HCT116 (cell line): ENCODE results near the gene SHROOM3.

Experiments
- CEBPB ChIP-seq: IDR thresholded peaks from 2 replicates; pipeline ENCODE4 v1.6.1; 2012; ENCODE audit warnings: low read depth
- CTCF ChIP-seq, 3 experiments: fragments of 200-600 bp in 1 of 3; sonication (generic) in 1 of 3; IDR thresholded peaks in 2 of 3; conservative IDR thresholded peaks in 1 of 3; 2 replicates each; pipeline ENCODE4 v1.5.1; 2012 to 2017; ENCODE audit warnings: low read depth in 2 of 3, low read length in 2 of 3, antibody characterized with exemption in 1 of 3, borderline replicate concordance in 1 of 3, control low read depth in 1 of 3, mild to moderate bottlenecking in 1 of 3, mixed read lengths in 1 of 3, mixed run types in 1 of 3, moderate library complexity in 1 of 3; ENCODE audit not compliant: insufficient read depth in 1 of 3
- EZH2 ChIP-seq: fragments of 200-600 bp; sonication (generic); IDR thresholded peaks from 2 replicates; pipeline ENCODE4 v1.6.1; 2017; ENCODE audit warnings: antibody characterized with exemption, mixed run types
- EZH2phosphoT487 ChIP-seq: fragments of 200-600 bp; IDR thresholded peaks from 2 replicates; pipeline ENCODE4 v1.6.1; 2018; ENCODE audit warnings: antibody characterized with exemption, borderline replicate concordance
- FOSL1 ChIP-seq: IDR thresholded peaks from 2 replicates; pipeline ENCODE4 v1.6.1; 2012; ENCODE audit warnings: low read depth
- JUND ChIP-seq: IDR thresholded peaks from 2 replicates; pipeline ENCODE4 v1.6.1; 2012
- MAX ChIP-seq: IDR thresholded peaks from 2 replicates; pipeline ENCODE4 v1.6.1; 2012
- POLR2A ChIP-seq: IDR thresholded peaks from 2 replicates; pipeline ENCODE4 v1.7.0; 2011; ENCODE audit warnings: borderline replicate concordance; ENCODE audit not compliant: insufficient read depth, insufficient read length; ENCODE audit errors: extremely low read depth
- POLR2AphosphoS5 ChIP-seq: IDR thresholded peaks from 2 replicates; pipeline ENCODE4 v1.6.1; 2011; ENCODE audit warnings: mild to moderate bottlenecking, low read depth, low read length, moderate library complexity
- RAD21 ChIP-seq: IDR thresholded peaks from 2 replicates; pipeline ENCODE4 v1.6.1; 2012; ENCODE audit warnings: low read depth, mild to moderate bottlenecking
- SP1 ChIP-seq: IDR thresholded peaks from 2 replicates; pipeline ENCODE4 v1.6.1; 2012; ENCODE audit warnings: low read depth
- YY1 ChIP-seq: IDR thresholded peaks from 2 replicates; pipeline ENCODE4 v1.6.1; 2011; ENCODE audit warnings: low read length, low read depth, moderate library complexity, mild to moderate bottlenecking; ENCODE audit not compliant: insufficient replicate concordance; ENCODE audit errors: extremely low read depth
- TF ChIP-seq, protein P1 (sequence below): IDR thresholded peaks from 2 replicates; pipeline ENCODE4 v1.6.1; 2011; ENCODE audit warnings: mild to moderate bottlenecking, low read length, moderate library complexity; ENCODE audit not compliant: insufficient replicate concordance; ENCODE audit errors: extremely low read depth
- TF ChIP-seq, protein P2 (sequence below): IDR thresholded peaks from 2 replicates; pipeline ENCODE4 v1.6.1; 2012; ENCODE audit warnings: low read depth

- TF ChIP-seq CEBPB (no peak), EZH2phosphoT487 (no peak), CTCF (IDR thresholded peaks at IDR 0.05 in 2 of 3, conservative IDR thresholded peaks at IDR 0.05 in 1 of 3; ENCODE audit: borderline replicate concordance in 1 of 3, insufficient read depth in 1 of 3, low read depth in 2 of 3, low read length in 2 of 3) (no peak), POLR2AphosphoS5 (peak; percentile 58; the same call in 1 of the 2 replicates), MAX (no peak), POLR2A (no peak), EZH2 (no peak), YY1 (no peak), SP1 (no peak; the same call in 1 of the 2 replicates), FOSL1 (no peak), JUND (no peak), RAD21 (no peak)
- TF ChIP-seq, protein P1, sequence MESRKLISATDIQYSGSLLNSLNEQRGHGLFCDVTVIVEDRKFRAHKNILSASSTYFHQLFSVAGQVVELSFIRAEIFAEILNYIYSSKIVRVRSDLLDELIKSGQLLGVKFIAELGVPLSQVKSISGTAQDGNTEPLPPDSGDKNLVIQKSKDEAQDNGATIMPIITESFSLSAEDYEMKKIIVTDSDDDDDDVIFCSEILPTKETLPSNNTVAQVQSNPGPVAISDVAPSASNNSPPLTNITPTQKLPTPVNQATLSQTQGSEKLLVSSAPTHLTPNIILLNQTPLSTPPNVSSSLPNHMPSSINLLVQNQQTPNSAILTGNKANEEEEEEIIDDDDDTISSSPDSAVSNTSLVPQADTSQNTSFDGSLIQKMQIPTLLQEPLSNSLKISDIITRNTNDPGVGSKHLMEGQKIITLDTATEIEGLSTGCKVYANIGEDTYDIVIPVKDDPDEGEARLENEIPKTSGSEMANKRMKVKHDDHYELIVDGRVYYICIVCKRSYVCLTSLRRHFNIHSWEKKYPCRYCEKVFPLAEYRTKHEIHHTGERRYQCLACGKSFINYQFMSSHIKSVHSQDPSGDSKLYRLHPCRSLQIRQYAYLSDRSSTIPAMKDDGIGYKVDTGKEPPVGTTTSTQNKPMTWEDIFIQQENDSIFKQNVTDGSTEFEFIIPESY: no peak
- TF ChIP-seq, protein P2, sequence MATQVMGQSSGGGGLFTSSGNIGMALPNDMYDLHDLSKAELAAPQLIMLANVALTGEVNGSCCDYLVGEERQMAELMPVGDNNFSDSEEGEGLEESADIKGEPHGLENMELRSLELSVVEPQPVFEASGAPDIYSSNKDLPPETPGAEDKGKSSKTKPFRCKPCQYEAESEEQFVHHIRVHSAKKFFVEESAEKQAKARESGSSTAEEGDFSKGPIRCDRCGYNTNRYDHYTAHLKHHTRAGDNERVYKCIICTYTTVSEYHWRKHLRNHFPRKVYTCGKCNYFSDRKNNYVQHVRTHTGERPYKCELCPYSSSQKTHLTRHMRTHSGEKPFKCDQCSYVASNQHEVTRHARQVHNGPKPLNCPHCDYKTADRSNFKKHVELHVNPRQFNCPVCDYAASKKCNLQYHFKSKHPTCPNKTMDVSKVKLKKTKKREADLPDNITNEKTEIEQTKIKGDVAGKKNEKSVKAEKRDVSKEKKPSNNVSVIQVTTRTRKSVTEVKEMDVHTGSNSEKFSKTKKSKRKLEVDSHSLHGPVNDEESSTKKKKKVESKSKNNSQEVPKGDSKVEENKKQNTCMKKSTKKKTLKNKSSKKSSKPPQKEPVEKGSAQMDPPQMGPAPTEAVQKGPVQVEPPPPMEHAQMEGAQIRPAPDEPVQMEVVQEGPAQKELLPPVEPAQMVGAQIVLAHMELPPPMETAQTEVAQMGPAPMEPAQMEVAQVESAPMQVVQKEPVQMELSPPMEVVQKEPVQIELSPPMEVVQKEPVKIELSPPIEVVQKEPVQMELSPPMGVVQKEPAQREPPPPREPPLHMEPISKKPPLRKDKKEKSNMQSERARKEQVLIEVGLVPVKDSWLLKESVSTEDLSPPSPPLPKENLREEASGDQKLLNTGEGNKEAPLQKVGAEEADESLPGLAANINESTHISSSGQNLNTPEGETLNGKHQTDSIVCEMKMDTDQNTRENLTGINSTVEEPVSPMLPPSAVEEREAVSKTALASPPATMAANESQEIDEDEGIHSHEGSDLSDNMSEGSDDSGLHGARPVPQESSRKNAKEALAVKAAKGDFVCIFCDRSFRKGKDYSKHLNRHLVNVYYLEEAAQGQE: no peak
These were observed 254.3 kb downstream of the SHROOM3 start for GRCh38 chr4:76689145-76689817.
